ENCODE data around the gene PIH1D1.

The PIH1D1 gene

DNA sequence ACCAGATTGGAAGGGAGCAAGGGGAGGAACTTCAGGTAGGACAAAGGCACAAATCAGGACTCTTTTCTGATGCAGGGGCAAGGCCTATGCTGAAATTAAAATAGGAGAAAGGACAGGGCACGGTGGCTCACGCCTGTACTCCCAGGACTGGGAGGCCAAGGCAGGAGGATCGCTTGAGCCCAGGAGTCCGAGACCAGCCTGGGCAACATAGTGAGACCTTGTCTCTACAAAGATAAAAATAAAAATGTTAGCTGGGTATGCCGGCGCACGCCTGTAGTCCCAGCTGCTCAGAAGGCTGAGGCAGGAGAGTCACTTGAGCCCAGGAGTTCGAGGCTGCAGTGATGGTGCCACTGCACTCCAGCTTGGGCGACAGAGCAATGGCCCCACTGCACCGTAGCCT lies 15.9 kb downstream of the PIH1D1 start:
- DNase-seq (ENCODE audit: low read depth) = no peak

DNA sequence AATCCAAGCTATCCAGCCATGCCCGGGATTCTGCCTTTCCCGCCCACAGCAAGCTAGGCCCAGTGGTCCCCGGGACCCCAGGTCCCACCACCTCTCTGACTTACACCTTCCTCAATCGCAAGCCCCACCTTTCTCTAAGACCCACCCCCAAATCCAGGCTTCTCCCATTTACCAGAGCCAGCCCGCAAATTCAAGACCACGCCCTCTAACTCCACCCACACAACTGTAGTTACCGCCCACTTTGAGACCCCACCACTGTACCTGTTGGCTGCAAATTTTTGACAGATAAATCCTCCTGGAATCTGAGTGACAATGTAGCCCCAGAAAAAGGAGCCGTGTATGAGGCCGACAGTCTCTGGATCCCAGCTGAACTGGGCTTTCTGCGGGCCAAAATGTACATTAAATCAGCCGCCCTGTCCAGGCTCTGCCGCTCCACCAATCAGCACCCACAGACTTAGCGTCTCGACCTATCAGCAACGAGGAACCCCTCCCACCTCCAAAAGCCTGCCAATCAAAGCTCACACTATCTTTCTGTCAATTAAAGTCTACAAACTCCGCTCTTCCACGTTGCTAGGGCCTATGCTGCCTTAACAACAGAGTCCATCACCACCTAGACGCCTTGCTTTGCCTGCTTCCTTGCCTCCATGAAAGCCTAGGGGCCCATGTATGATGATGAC lies 16.6 kb downstream of the PIH1D1 start:
- no peak for DNase-seq (ENCODE audit: low read depth)

DNA sequence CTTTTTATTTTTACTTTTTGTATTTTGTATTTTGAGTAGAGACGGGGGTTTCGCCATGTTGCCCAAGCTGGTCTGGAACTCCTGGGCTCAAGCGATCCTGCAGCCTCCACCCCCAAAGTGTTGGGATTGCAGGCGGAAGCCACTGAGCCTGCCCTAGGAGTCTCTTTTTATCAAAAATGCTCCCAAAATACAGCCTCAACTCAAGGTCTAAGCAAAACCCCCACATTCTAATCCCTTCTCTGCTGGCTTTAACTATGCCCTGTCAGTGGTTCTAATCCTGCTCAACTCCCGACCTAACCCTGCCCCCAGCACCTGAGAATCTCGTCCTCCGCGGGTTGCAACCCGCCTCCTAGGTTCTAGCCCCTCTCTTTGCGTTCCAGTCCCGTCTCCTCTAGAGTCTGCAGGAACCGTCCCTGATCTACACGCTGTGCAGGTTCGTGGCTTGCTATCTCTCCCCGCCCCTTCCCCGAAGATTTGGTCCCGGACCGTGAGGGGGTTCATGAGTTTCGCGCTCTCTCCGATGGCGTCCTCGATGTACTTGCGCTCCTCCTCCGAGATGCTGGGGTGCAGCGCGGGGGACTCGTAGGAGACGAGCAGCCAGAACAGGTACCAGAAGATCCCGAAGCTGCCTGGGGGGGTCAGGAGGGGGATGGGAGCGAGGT lies 18.2 kb downstream of the PIH1D1 start:
- DNase-seq (ENCODE audit: low read depth) = no peak

DNA sequence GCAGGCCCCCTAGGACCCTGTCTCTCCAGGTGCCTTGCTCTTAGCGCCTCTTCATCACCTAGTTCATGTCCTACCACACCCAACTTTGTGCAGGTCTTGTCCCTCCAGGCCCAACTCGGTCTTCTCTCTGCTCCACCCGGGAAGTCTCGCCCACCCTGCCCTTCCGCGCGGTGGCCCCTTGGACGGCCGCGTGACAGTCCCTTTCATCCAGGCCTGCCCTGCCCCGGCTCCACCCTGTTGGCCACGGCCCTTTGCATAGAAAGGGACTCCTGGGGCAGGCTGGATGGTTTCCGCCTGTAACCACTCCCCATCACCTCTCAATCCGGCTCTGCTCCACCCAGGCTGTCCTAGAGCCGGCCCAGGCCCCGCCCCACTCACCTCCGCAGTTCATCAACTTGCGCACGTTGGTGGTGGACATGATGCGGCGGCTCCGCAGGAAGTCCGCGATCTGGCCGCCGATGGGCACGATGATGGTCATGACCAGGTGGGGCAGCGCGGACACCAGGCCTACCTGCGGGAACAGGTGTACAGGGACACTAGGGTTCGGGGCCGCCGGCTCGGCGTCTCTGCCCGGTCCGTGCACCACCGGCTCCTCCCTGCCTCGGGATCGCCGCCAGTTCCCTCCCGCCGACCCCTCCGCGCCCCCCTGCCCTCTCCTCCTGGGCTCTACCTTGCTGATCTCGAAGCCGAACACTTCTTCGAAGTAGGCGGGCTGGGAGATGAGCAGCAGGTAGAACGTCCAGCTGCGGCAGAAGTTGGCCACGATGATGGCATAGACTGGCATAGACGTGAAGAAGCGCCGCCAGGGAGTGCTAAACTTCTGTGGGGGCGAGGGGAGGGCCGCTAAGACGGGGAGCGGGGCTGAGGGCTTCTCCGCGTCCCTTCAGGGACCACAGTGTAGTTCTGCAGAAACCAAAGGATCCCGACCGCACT lies 19.2 kb downstream of the PIH1D1 start:
- DNase-seq (ENCODE audit: low read depth) = no peak

DNA sequence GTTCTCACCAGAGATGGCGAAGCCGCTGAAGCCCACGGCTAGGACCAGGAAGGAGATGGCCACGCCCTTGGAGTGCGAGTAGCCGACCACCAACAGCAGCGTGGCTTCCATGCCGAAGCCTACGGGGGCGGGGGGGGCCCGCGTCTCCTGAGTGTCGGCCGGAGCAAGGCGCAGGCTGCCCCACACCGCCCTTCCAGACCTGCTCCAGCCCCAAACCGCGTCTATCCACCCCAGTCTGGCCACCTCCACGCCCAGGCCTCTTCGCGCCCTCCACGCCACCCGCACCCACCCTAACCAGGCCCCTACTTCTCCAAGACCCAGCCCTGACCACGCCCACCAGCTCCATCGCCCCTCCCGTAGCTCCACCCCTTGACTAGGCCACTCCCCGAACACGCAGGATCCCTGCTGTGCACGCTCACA lies 20.3 kb downstream of the PIH1D1 start:
- no peak for DNase-seq (ENCODE audit: low read depth)

DNA sequence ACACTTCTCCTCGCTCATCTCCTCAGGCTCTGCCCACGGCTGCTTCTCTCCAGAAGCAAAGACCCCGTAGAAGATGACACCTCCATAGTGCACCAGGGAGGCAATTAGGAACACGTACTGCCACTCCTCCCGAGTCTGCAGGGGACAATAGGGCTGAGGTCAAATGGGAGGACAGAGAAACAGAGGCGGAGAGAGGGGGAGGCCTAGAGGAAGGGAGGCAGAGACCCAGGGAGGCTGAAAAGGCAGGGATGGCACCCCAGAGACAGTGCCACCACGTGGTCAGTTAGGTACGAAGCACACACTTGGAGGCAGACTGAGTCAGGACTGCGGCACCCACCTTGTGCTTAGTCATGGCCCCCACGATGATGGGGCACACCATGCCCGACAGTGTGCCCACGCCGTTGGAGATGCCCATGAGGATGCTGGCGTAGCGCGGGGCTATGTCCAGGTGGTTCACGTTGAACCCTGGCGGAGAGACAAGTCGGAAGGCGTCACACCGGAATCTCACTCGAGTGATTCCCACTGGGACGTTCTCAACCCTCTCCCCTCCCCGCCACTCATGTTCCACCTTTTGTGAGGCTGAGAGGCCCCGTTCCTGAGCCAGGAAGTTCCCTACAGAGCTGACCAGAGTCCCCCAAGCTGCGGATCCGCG lies 20.8 kb downstream of the PIH1D1 start:
- DNase-seq (ENCODE audit: low read depth) = no peak

DNA sequence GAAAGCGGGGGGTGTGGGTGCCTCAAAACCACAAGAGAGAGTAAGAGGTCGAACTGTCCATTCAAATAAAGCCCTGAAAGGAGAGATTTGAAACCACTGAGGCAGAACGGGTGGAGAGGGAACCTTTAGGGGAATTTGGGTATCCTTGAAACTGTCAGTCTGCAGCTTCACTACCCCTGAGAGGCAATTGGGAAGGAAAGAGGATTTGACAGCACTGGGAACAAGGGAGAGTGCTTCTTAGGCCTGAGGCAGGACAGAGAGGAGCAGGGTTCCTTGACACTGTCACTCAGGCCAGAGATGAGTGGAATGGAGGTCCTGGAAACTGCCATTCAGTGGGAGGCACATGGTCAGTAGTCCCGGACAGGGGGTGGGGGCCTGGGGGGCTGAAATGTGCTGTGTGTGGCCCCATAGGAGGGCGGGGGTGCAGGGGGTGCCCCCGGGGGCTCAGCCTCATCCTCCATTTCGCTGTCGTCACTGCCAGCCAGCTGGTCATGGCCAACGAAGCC lies 21.4 kb downstream of the PIH1D1 start:
- no peak for DNase-seq (ENCODE audit: low read depth)

DNA sequence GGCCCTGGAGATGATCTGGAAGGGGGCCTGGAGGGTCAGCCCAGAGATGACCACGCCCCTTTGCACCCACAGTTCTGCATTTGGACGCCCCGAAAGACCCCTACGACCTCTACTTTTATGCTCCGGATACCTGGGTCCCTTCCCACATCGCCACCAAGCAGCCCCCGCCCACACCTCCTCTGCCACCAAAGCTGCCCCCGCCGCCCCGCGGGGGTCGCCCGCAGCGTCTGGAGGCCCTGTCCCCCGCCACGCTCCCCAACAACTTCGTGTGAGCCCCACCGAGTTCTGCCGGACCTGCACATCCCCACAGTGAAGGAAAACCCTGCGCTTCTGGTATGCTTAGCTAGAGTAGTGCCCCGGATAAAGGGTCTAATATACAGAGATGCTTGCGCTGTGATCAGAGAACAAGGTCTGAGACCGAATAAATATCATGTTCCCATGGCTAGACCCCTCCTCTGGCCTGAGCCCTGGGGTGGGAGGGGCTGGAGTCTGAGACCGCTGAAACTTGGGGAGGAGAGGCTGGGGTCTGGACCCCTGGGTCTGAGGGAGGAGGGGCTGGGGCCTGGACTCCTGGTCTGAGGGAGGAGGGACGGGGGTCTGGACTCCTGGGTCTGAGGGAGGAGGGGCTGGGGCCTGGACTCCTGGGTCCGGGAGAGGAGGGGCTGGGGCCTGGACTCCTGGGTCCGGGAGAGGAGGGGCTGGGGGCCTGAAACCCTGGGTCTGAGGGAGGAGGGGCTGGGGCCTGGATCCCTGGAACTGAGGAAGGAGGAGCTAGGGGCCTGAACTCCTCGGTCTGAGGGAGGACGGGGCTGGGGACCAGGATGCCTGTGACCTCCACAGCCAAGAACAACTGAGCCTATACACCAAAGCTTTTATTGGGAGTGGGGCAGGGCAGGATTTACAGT lies 22.8 kb downstream of the PIH1D1 start:
- no peak for DNase-seq (ENCODE audit: low read depth)

DNA sequence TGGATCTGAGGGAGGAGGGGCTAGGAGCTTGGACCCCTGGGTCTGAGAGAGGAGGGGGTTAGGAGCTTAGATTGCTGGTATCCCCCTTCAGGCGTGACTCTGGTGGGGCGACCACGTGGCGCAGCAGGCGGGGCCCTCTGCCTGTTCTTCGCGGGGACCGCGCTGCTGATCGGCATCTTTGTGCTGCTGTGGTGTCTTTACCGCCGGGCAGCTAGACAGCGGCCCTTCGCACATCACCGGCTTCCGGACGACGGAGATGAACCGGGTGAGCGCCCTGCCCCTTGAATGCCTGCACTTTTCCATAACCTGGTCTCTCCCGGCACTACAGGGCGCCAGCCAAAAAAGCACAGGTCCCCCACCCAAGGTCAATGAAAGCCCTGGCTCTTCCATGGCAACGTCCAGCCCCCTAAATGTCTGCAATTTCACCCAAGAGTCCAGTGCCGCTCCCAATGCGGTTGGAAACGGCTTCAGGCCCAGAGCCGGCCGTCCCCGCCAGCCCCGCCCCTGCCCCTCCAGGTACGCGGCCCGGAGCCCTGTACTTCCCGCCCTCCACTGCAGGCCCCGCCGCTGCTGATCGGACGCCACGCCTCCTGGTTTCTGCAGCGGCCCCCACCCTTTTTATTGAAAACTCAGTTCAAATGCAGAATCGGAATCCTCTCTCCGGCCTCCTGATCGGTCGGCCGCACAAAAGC lies 23.6 kb downstream of the PIH1D1 start:
- no peak for DNase-seq (ENCODE audit: low read depth)

DNA sequence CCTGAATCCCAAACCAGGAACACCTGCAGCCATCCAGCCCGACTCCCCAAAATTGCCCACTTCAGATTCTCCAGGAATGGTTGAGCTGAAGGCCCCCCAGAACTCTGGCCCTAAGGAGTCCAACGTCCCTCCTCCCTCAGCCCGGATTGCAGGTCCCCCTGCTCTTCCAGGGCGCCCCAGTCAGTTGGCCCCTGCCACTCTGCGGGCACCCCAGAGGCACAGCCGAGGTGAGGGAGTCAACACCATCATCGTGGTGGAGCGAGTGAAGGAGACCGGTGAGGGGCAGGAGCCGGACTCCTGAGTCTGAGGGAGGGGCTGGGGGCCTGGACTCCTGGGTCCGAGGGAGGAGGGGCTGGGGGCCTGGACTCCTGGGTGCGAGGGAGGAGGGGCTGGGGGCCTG lies 24.3 kb downstream of the PIH1D1 start:
- no peak for DNase-seq (ENCODE audit: low read depth)

DNA sequence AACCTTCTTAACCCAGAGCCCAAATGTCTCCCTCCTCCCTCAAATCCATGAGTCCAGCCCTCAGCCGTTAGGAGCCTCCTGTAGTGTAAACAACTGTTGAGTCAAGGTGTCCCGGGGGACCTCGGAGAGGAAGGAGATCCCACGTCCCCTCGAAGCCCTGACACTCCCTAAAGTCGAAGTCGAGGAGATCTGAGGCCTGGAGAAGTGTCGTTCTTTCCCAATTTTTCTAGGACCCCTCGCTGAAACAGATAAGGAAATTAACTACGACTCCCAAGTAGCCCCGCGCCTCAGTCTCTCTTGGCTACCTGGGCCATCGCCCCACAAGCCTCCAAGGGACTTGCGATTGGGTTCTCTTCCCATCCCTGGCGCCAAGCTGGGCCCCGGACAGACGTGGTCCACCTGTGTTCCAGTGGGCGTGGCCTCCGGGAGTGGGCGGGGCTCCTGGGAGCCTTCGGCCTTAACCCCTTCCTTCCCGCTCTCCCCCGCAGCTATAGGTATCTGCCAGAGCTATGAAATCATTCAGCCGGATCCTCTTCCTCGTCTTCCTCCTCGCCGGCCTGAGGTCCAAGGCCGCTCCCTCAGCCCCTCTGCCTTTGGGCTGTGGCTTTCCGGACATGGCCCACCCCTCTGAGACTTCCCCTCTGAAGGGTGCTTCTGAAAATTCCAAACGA lies 25.6 kb downstream of the PIH1D1 start:
- no peak for DNase-seq (ENCODE audit: low read depth)

DNA sequence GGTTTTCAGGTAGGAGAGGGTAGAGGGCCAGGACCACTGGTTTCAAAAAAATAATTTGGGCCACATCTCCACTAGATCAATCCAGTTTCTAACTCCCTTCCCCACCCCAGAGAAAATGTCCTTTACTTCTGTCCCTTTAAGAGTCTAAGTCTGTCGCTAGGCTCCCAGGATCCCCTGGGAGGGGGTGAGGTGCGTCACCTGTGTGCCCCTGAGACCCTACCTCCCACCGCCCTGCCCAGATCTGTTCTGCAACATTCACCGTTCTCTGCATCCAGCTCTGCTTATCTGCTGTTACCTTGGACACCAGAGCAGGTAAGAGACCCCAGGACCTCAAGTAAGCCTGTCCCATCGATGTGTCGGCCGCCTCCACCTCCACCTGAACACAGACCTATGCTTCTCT lies 26.4 kb downstream of the PIH1D1 start, which contains the start of gene GFY:
GFY (plus strand) TSS at position 211 of the 400 bp plus-strand sequence. CDS start 1,043 bp downstream, outside the sequence.
- DNase-seq (ENCODE audit: low read depth) = no peak

DNA sequence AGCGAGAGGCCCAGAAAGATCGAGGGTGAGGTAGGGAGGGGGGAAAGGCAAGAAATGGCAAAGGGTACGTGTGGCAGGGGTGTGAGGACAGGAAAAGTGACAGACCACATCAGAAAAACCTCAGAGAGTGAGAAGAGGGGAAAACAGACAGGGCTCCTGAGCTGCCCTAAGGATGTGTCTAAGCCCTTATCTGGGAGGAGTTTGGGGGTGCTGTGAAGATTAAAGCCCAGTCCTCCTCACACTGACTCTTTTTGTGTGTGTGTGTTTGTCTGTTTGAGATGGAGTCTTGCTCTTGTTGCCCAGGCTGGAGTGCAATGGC lies 27.7 kb downstream of the PIH1D1 start:
- DNase-seq (ENCODE audit: low read depth) = no peak

DNA sequence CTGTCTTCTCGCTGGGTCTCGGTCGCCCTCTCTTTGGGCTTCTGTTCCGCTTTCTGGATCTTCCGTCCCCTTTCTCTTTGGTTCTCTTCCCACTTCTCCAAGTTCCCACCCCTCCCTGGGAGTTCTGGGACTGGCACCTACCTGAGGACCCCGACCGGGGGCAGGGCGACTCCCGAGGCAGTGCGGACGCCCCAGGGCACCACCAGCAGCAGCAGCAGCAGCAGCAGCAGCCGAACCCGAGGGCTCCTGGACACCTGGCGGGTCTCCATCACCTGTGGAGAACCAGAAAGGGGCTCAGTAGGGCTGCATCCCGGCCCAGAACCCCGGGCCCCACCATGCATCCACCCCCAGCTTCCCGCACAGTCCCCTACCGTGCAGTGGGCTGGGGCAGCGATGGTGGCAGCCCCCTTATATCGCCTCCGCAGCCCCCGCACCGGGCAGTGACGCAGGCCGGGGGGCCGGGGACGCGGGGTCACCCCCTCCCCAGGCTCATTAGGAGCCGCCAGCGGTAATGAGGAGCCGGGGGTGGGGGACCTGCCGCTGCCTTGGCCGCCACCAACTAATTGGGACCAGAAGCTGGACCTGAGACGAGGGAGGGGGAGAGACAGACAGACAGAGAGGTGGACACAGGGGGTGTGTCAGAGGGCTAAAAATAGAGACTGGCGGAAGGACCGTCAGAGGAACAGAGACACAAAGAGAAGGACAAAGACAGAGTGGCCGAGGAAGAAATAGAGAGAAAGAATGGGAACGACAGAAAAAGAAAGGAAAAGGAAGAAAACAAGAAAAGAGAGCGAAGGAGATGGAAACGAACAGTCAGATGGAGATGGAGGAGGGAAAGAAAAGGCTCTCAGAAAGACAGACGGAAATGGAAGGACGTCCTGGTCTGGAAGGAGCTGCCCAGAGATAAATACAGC lies 28.3 kb downstream of the PIH1D1 start, which contains the start of gene PTH2:
PTH2 (minus strand) TSS at position 371 of the 914 bp plus-strand sequence; CDS start at position 269, 102 bp downstream.
- no peak for DNase-seq (ENCODE audit: low read depth)

DNA sequence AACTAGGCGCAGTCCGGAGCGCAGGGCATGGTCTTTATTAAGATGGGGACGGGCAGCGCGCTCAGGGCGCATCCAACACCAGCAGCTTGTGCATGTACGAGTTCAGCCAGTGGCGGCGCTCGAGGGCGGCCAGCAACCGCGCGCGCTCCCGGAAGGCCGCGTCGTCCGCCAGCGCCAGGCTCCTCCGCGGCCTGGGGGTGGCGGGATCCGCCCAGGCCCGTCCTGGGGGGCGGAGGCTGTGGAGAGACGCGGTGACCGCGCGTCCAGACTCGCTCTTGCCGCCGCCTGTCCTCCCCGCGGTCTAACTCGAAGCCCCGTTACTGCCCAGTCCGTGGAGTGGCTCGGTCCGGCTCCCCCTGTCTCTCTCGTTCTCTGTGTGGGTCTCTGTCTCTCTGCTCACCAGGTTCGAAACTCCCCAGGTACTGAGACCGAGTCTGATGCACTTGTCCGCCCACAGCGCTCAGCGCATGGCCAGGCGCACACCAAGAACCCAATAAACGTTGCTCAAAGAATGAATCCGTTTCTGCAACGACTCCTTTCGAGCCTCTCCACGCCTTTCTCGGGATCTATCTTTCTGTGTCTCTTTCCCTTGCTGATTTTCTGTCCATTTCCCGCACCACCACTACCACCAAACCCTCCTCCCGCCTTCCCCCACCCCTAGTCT lies 29.1 kb downstream of the PIH1D1 start:
- no peak for DNase-seq (ENCODE audit: low read depth)

DNA sequence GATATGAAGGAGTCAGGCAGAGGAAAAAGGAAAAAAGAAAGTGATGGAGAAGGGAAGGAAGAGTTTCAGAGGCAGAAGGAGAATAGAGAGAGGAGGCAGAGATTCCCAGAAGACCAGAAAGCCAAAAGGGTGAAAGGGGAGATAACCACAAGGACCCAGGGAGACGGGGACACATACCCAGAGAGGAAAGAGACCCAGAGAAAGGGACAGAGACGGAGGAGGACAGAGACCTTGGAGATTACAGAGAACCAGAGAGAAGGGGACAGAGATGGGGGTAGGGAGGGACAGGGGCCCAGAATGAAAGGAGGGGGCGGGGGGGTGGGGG lies 29.8 kb downstream of the PIH1D1 start:
- no peak for DNase-seq (ENCODE audit: low read depth)

DNA sequence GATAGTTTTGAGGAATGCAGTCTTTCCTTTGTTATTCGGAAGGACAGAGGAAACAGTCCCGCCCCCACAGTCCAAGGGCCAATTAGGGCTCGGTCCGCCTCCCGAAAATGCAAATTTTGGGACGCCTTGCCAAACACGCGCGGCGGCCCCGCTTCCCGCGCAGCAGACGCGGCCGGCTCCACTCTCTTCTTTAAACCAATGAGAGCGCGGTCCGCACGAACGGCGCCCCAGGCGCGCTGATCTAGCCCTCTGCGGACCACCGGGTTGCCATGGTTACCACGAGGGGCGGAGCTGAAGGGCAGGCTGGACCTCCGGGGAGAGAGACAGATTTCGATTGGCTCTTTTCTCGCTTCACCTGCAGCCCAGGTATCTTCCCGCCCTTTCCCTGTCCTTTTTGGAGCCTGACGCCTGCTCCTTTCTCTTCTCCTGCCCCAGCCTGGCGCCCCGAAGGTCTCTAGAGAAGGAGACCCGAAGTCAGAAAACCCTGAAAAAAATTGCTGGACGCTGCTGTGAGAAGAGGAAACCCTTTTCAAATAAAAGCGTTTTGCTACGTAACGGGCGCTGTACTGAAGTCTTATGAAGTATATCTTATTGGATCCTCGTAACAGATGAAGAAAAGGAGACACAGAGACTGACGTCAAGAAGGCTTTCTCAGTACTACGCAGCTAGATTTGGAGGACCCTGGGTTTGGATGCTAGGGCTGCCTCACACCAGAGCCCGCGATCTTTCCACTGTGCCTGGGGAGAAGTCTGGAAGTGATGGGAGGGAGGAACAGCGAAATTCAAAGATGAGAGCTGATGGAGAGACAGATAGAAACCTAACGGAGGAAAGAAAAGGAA lies 30.4 kb downstream of the PIH1D1 start:
- no peak for DNase-seq (ENCODE audit: low read depth)
